ENCODE results near the gene GPR12.

DNA sequence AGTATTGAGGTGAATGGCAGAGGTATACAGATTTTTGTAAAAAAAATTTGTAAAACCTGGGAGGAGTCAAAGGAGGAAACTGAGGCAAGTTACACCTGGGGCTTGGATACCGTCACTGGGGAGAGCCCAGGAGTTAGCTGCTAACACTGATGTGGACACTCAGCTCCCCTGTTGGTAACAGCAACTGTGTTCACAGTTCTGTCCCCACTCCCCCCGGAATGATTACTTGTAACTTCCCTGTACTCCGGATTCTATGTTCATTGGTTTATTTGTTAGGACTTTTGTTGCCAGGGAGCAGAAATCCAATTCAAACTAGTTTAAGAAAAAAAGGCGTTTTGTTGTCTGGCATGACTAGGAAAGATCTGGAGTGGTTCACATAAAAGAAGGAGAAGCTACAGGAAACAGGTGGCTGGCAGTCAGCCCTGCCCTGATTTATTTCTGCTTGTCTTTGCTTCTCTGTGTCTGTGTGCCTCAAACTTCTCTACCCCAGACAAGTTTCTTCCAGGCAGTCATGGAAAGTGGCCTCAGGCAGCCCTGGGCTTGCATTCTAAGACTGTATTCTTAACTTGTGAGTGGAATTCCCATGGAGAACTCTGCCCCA, 2.3 kb upstream of the GPR12 start:
- no peak for TF ChIP-seq POLR2A (IDR thresholded peaks at IDR 0.05)
- TF ChIP-seq, protein P1, sequence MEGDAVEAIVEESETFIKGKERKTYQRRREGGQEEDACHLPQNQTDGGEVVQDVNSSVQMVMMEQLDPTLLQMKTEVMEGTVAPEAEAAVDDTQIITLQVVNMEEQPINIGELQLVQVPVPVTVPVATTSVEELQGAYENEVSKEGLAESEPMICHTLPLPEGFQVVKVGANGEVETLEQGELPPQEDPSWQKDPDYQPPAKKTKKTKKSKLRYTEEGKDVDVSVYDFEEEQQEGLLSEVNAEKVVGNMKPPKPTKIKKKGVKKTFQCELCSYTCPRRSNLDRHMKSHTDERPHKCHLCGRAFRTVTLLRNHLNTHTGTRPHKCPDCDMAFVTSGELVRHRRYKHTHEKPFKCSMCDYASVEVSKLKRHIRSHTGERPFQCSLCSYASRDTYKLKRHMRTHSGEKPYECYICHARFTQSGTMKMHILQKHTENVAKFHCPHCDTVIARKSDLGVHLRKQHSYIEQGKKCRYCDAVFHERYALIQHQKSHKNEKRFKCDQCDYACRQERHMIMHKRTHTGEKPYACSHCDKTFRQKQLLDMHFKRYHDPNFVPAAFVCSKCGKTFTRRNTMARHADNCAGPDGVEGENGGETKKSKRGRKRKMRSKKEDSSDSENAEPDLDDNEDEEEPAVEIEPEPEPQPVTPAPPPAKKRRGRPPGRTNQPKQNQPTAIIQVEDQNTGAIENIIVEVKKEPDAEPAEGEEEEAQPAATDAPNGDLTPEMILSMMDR (IDR thresholded peaks at IDR 0.05), result no peak
